PC-3 (cell line): Measurements from ENCODE around the gene LMOD1. TPM values are rescaled to one million over a fixed set of nuclear protein-coding genes. Genes with fewer than 3 reads are reported as not detected.

Experiments
- ATAC-seq: fragments of 200-7000 bp; cut with Tn5 transposase; 2 replicates; pipeline ENCODE4 v1.9.1; 2020; ENCODE audit warnings: mild to moderate bottlenecking, moderate library complexity
- BruUV-seq: library from RNA; stranded (reverse); fragments of 400-500 nt; replicated peaks from 2 replicates; lab custom pipeline; 2021; lab: Mats Ljungman, UMichigan
- CTCF ChIA-PET: fragments of 300-600 bp; sonication (Branson Sonifier 250); formaldehyde crosslinking; loops from one replicate; lab custom pipeline; 2022; ENCODE audit warnings: antibody characterized with exemption; lab: Charles Lee
- POLR2A ChIA-PET: fragments of 300-600 bp; sonication (Branson Sonifier 250); formaldehyde crosslinking; loops from one replicate; lab custom pipeline; 2022; ENCODE audit warnings: antibody characterized with exemption; ENCODE audit not compliant: unreplicated experiment; lab: Charles Lee
- DNase-seq: peaks from one replicate; pipeline ENCODE4 v3.0.0-alpha.2; 2015
- H2AFZ ChIP-seq: fragments of 300-600 bp; sonication (generic); 2 replicates; pipeline ENCODE4 v1.6.0; 2016; ENCODE audit warnings: antibody characterized with exemption, low read length
- H3F3A ChIP-seq: fragments of 300-600 bp; sonication (generic); one replicate; pipeline ENCODE4 v1.6.0; 2017; ENCODE audit warnings: antibody characterized with exemption, low read length, control low read depth, mild to moderate bottlenecking; ENCODE audit not compliant: unreplicated experiment
- H3K27ac ChIP-seq: fragments of 300-600 bp; sonication (generic); 2 replicates; pipeline ENCODE4 v1.5.1; 2016; ENCODE audit warnings: mild to moderate bottlenecking, low read length
- H3K27me3 ChIP-seq: fragments of 300-600 bp; sonication (generic); 2 replicates; pipeline ENCODE4 v1.6.1; 2016; ENCODE audit warnings: low read length, mixed read lengths
- H3K36me3 ChIP-seq: fragments of 300-600 bp; sonication (generic); 2 replicates; pipeline ENCODE4 v1.6.1; 2016; ENCODE audit warnings: low read depth, mixed run types, low read length, mixed read lengths
- H3K4me1 ChIP-seq: fragments of 300-600 bp; sonication (generic); 2 replicates; pipeline ENCODE4 v1.5.1; 2016; ENCODE audit warnings: low read length; ENCODE audit not compliant: insufficient read depth
- H3K4me2 ChIP-seq: fragments of 300-600 bp; sonication (generic); 2 replicates; pipeline ENCODE4 v1.6.0; 2016; ENCODE audit warnings: low read length
- H3K4me3 ChIP-seq: fragments of 300-600 bp; sonication (generic); 2 replicates; pipeline ENCODE4 v1.5.1; 2016; ENCODE audit warnings: mild to moderate bottlenecking, low read length, mixed read lengths
- H3K79me2 ChIP-seq: fragments of 300-600 bp; sonication (generic); 2 replicates; pipeline ENCODE4 v1.6.1; 2017; ENCODE audit warnings: low read length, mixed read lengths
- H3K9ac ChIP-seq: fragments of 300-600 bp; sonication (generic); 2 replicates; pipeline ENCODE4 v1.6.0; 2016; ENCODE audit warnings: mild to moderate bottlenecking, low read length
- H3K9me2 ChIP-seq: fragments of 300-600 bp; sonication (generic); replicated peaks from 2 replicates; pipeline ENCODE4 v1.6.1; 2016; ENCODE audit warnings: mixed run types, low read length, mixed read lengths
- H3K9me3 ChIP-seq: fragments of 300-600 bp; sonication (generic); 2 replicates; pipeline ENCODE4 v1.6.1; 2016; ENCODE audit warnings: low read length, mixed read lengths
- H4K20me1 ChIP-seq: fragments of 300-600 bp; sonication (generic); 2 replicates; pipeline ENCODE4 v1.6.1; 2016; ENCODE audit warnings: low read length, mixed read lengths
- CTCF ChIP-seq: fragments of 300-600 bp; sonication (generic); conservative IDR thresholded peaks from 2 replicates; pipeline ENCODE4 v1.5.1; 2017; ENCODE audit warnings: antibody characterized with exemption, low read depth, mild to moderate bottlenecking, low read length
- EZH2 ChIP-seq: fragments of 300-600 bp; sonication (generic); IDR thresholded peaks from one replicate; pipeline ENCODE4 v1.6.1; 2017; ENCODE audit warnings: antibody characterized with exemption, mild to moderate bottlenecking, low read length; ENCODE audit not compliant: unreplicated experiment
- EZH2phosphoT487 ChIP-seq: fragments of 300-600 bp; sonication (generic); IDR thresholded peaks from 2 replicates; pipeline ENCODE4 v1.6.1; 2018; ENCODE audit warnings: mild to moderate bottlenecking, antibody characterized with exemption, low read length, borderline replicate concordance
- intact Hi-C: fragments of 100-400 bp; cut with micrococcal nuclease; formaldehyde crosslinking; loops from 2 replicates; pipeline ENCODE4 v1.9.0; 2023
- total RNA-seq: library from RNA; depleted of rRNA; stranded (reverse); fragments of >200 nt; gene quantifications from 2 replicates; pipeline ENCODE4 v1.2.3, GENCODE V29; 2014

The LMOD1 gene
- total RNA-seq, 1 experiment from 2014 or later: 0.07 TPM

DNA sequence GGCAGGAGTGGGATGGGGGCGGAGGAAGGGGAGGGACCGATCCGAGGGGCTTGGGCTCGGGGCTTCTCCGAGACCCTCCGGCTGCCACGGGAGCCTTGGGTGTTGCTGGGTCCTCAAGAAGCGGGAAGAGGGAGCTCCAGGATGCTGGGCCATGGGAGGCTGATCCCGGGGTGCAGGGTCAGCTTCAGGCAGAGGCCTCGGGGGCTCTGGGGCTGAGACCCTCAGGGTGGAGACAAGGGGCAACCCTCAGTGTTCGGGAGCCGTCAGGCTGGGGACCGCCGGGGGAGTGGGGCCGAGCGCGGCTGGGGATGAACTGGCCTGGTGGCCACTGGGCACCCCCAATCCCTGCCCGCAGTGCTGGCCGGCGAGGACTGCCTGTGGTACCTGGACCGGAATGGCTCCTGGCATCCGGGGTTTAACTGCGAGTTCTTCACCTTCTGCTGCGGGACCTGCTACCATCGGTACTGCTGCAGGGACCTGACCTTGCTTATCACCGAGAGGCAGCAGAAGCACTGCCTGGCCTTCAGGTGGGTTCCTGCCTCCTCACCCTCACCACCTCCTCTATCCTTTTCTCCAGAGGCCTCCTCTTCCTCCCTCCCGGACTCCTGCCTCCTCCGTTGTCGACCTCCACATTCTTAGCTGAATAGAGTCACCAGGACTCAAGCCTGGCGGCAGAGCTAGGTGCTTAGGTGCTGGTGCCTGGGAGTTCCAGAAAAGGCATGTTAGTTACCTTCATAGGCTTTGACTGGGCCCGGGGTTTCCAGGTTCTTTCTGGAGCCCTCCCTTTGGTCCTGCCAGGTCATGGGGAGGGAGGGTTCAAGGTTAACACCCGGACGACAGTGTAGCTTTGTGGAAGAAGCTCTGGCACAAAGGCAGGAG is 57.0 kb downstream of the LMOD1 start:
- TF ChIP-seq EZH2: no peak
- no peak for TF ChIP-seq CTCF
- no peak for TF ChIP-seq EZH2phosphoT487
- ATAC-seq: no peak
- BruUV-seq: no TSS peak
- H3K36me3 ChIP-seq: no peaks in the 10 kb centered on the region
- H3K9me2 ChIP-seq: no peaks in the 10 kb centered on the region
- DNase-seq: no peak
- H3K9me3 ChIP-seq: no peaks in the 10 kb centered on the region
- no peaks in the 10 kb centered on the region for H4K20me1 ChIP-seq
- H3K27me3 ChIP-seq: no peaks in the 10 kb centered on the region
- intact Hi-C loops: no loop called here
- peak overlapping the region; percentile 93 for H3K4me2 ChIP-seq
- CTCF ChIA-PET: no interaction called here
- peak overlapping the region; percentile 81 for H3K4me3 ChIP-seq
- H3K4me1 ChIP-seq: peaks cover 17% of the 10 kb centered on the region
- H2AFZ ChIP-seq: peak overlapping the region; percentile 87
- POLR2A ChIA-PET: interaction anchor here (0.7 kb wide), 1 partner anchor 57 kb away, joined by 3 read pairs; the partner anchor contains the start of gene LMOD1
- H3K27ac ChIP-seq: no peak overlapping the region
- H3F3A ChIP-seq: no peaks in the 10 kb centered on the region
- no peaks in the 10 kb centered on the region for H3K79me2 ChIP-seq
- H3K9ac ChIP-seq: peak overlapping the region; percentile 41; the same call in 1 of the 2 replicates

GRCh38 chr1:201888282-201889089 is 57.9 kb downstream of the LMOD1 start, which contains the start of gene SHISA4:
TSS of gene SHISA4 (plus strand) at chr1:201888898. CDS start at chr1:201888995, 97 bp downstream.
- H3K27ac ChIP-seq: no peak within 1 kb of the TSS
- no peaks in the 10 kb centered on the region for H3K9me3 ChIP-seq
- no peaks in the 10 kb centered on the region for H4K20me1 ChIP-seq
- no peaks in the 10 kb centered on the region for H3K9me2 ChIP-seq
- H3K4me3 ChIP-seq: peak within 1 kb of the TSS; percentile 81
- H3K4me2 ChIP-seq: peak within 1 kb of the TSS; percentile 93
- no peaks in the 10 kb centered on the region for H3K27me3 ChIP-seq
- DNase-seq (peak; percentile 49), ATAC-seq (peak; percentile 87)
- H2AFZ ChIP-seq: peak within 1 kb of the TSS; percentile 87
- intact Hi-C loops: no loop called here
- peaks cover 26% of the 10 kb centered on the region for H3K4me1 ChIP-seq
- POLR2A ChIA-PET: interaction anchor here (0.7 kb wide), 1 partner anchor 58 kb away, joined by 3 read pairs; the partner anchor contains the start of gene LMOD1
- no peaks in the 10 kb centered on the region for H3F3A ChIP-seq
- H3K79me2 ChIP-seq: no peaks in the 10 kb centered on the region
- no peak for TF ChIP-seq EZH2
- TF ChIP-seq CTCF: no peak
- TF ChIP-seq EZH2phosphoT487: no peak
- no TSS peak for BruUV-seq
- H3K36me3 ChIP-seq: no peaks in the 10 kb centered on the region
- H3K9ac ChIP-seq: peak within 1 kb of the TSS; percentile 41; the same call in 1 of the 2 replicates
- CTCF ChIA-PET: no interaction called here
